Left colon (tissue), 2 donors: ENCODE results near the gene GSTT2B. TPM values are rescaled to one million over a fixed set of nuclear protein-coding genes. Genes with fewer than 3 reads are reported as not detected.
"Not testable (repeated sequence)": the region's sequence is repeated elsewhere in the genome, so short reads cannot be mapped to it uniquely, and the experiment has no call there.

ENCODE experiments used
- ATAC-seq: fragments of 200-7000 bp; cut with Tn5 transposase; one replicate; pipeline ENCODE4 v1.9.1; 2020; ENCODE audit warnings: mild to moderate bottlenecking, moderate library complexity
- DNase-seq, 2 donors: peaks; one replicate each; pipeline ENCODE4 v3.0.0-alpha.2; 2020
- intact Hi-C, 2 donors: fragments of 100-400 bp; cut with DNase I in 1 of 2; cut with micrococcal nuclease in 1 of 2; formaldehyde crosslinking; loops; one replicate each; pipeline versions ENCODE4 v1.11.2 to v1.14.0; 2022; cut with DNase I, micrococcal nuclease
- long read RNA-seq: library from polyadenylated mRNA; unstranded; transcript quantifications from one replicate; pipeline ENCODE4 v2.0.0, GENCODE V29; 2021
- total RNA-seq, 2 donors: library from RNA; stranded (reverse); fragmentation: NEBNext Ultra II Directional; extraction: Animal tissue kit (Norgen Biotek cat#: 25700); gene quantifications; one replicate each; pipeline ENCODE4 v1.2.1, GENCODE V29; 2021
- donor health status: DM: no; HTN: no; CAD: no.
- donor health status: DM: yes; HTN: yes; CAD: no.

GSTT2B gene, protein sequence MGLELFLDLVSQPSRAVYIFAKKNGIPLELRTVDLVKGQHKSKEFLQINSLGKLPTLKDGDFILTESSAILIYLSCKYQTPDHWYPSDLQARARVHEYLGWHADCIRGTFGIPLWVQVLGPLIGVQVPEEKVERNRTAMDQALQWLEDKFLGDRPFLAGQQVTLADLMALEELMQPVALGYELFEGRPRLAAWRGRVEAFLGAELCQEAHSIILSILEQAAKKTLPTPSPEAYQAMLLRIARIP
- total RNA-seq, result under 1 TPM in 1 of 2 donors, not detected in 1; 0.73 TPM
- long read RNA-seq, partial matches to known transcripts, result 0 of 1 reads
- long read RNA-seq, other reads (novel, unspliced or antisense), result 1 of 1 reads

- intact Hi-C loops, DNase-seq: not testable (repeated sequence)
- ATAC-seq, result peak; percentile 70
Observed at GRCh38 chr22:23961084-23961771, at the start of gene GSTT2B. Gene GSTT2B (minus strand): TSS chr22:23961195. CDS start chr22:23961131, 64 bp downstream.

- intact Hi-C loops, result no loop called here
- no peak for ATAC-seq
Observed at GRCh38 chr22:24010018-24010391, 49.0 kb upstream of the GSTT2B start.

GRCh38 chr22:24009227-24010017 is 48.4 kb upstream of the GSTT2B start:
- DNase-seq (no peak), ATAC-seq (no peak)
- intact Hi-C loops, result no loop called here

More at GRCh38 chr22:24010018-24010391, 49.0 kb upstream of the GSTT2B start:
- no peak for DNase-seq

GRCh38 chr22:24008381-24009226 is 47.6 kb upstream of the GSTT2B start:
- DNase-seq (no peak), ATAC-seq (no peak)
- intact Hi-C loops, result no loop called here

GRCh38 chr22:24008022-24008283 is 47.0 kb upstream of the GSTT2B start:
- no peak for ATAC-seq
- intact Hi-C loops, result no loop called here
- DNase-seq, result no peak

GRCh38 chr22:24007253-24008021 is 46.4 kb upstream of the GSTT2B start:
- no peak for DNase-seq
- no peak for ATAC-seq
- intact Hi-C loops, result no loop called here

DNA sequence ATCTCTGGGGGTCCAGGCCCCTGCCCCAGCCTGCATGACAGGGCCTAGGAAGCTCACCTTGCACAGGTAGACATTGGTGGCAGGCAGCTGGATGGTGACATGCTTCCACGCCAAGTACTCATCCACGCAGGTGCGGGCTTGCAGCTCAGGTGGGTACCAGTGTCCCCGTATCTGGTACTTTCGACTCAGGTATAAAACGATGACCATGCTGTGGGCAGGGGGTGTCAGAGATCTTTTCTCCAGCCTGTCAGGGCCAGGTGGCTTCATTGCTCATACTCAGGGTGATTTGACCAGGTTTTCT is 45.9 kb upstream of the GSTT2B start:
- intact Hi-C loops, result no loop called here
- DNase-seq (no peak), ATAC-seq (no peak)

DNA sequence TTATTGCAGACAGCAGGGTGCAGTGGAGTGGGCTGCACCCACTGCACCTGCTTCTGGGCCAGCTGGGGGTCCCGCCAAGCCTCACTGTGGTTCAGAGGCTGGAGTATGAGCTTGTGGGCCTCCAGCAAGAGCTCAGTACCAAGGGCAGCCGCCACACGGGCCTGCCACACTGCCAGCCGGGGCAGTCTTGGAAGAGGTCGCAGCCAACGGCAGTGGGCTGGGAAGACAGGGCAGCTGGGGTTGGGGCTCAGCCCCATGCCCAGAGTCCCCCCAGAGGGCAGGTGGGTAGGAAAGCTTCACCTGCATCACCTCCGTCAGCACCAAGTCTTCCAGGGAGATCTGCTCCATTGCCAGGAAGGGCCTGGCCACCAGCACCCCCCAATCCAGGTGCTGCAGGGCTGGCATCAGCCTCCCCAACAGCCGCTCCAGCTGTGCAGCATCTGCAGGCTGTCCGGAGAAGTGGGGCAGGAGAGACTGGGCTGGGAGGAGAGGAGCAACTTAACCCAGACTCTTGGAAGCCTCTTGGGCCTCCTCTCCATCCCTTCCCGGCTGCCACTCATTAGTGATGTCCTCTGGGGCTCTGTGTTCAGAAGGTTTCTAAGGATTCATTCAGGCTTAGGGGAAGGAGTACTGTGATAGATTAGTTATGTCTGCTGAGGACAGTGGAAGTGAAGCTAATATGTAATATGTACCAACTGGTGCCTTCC is 45.4 kb upstream of the GSTT2B start:
- no peak for DNase-seq
- intact Hi-C loops, result no loop called here
- ATAC-seq, result no peak

DNA sequence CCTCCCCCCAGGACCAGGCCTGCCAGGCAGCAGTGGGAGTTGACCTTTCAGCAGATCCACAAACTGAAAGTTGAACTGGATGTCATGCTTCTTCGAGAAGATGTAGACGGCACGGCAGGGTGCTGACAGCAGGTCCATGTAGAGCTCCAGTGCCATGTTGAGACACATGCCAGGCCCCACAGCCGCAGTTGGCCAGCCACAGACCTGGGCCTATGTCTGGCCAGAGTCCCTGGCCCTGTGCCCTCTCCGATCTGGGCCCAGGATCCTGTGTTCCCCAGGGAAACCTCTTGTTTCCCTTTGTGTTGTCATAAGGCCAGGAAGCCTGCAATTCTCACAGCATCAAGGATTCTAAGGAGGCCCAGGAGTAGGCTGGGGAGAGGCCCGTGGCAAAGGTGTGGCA is 44.2 kb upstream of the GSTT2B start, which contains the start of gene GSTT4:
GSTT4 (minus strand) TSS at position 253 of the 400 bp plus-strand sequence; CDS start at position 156, 97 bp downstream.
- ATAC-seq, result no peak
- intact Hi-C loops, result no loop called here

GRCh38 chr22:24003887-24004286 is 42.9 kb upstream of the GSTT2B start:
- ATAC-seq (no peak), DNase-seq (no peak)
- intact Hi-C loops, result no loop called here

More for the DNA sequence above, 44.2 kb upstream of the GSTT2B start, which contains the start of gene GSTT4:
- DNase-seq, result no peak

DNA sequence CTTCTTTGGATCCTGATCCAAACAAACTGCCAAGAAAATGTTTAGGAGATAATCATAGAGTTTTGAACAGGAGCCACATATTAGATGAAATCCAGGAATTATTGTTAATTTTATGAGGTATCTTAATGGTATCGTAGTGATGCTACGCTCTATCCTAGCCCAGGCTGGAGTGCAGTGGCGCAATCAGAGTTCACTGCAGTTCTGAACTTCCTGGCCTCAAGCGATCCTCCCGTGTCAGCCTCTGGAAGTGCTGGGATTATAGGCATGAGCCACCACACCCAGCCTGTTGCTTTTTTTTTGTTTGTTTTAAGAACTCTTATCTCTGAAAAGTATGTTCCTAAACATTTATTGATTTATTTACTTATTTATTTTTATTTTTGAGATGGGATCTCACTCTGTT is 41.9 kb upstream of the GSTT2B start:
- DNase-seq (no peak), ATAC-seq (peak; percentile 79)
- intact Hi-C loops, result no loop called here

GRCh38 chr22:24002272-24002671 is 41.3 kb upstream of the GSTT2B start:
- intact Hi-C loops, result no loop called here
- no peak for DNase-seq

DNA sequence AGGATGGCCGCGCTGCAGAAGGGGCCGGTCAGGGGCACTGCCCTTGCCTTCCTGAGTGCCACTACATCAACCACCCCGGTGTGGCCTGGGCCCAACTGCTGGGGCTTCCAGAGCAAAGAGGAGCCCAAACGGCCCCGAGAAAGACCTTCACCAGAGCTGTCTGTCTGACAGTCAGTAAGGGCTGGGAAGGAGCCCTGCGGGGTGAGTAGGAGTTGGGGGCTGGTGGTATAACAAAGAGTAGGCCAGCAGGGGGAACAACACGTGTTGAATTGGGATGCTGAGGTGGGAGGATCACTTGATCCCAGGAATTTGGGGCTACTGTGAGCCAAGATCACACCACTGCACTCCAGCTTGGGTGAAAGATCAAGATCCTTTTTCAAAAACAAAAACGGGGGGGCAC is 40.3 kb upstream of the GSTT2B start:
- intact Hi-C loops, result no loop called here
- ATAC-seq (no peak), DNase-seq (no peak)

More at GRCh38 chr22:24002272-24002671, 41.3 kb upstream of the GSTT2B start:
- ATAC-seq, result no peak

DNA sequence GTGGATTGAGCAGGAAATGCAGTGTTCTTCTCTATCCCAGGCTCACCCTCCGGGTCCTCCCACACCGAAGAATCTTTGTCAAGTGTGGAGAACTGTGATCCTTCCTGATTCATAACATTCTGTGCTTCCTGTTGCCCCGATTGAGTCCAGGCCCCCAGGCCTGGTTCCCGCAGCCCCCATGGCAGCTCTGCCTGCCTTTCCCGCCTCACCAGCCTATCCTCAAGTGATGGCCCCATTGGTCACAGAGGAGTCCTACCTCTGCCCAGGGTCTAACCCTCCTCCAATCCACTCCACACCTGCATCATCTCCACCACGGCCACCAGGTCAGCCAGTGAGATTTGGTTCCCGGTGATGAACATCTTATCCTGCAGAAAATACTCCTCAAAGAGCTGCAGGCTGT is 38.8 kb upstream of the GSTT2B start:
- ATAC-seq, intact Hi-C loops, DNase-seq: not testable (repeated sequence)

GRCh38 chr22:23997092-23997491 is 36.1 kb upstream of the GSTT2B start:
- intact Hi-C loops, result no loop called here
- DNase-seq (no peak), ATAC-seq (no peak)

DNA sequence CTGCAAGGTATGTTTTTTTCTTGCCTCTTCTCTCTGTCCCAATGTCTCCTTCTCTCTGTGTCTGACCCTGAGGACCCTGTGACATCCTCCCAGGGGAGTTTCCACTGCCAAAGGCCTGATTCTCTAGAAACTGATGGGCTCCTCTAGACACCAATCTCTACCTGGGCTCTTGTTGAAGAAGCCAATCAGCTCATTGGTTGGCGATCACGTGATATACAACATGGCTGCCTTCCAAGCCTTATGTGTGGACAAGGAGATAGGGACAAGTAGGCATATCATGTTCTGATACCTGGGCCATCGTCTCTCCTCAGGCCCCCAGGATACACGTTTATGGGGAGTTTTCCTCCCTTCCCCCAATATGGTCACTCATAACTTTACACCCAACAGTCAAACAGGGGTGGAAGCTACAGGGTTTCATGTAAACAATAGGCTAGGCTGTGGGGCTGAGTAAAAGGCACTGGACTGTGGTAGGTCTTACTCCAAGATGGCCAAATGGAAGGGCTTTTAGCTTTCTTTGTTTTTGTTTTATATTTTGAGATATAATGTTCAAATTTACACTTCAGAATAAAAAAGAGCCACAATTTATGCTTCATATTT is 32.7 kb upstream of the GSTT2B start:
- ATAC-seq, DNase-seq, intact Hi-C loops: not testable (repeated sequence)

DNA sequence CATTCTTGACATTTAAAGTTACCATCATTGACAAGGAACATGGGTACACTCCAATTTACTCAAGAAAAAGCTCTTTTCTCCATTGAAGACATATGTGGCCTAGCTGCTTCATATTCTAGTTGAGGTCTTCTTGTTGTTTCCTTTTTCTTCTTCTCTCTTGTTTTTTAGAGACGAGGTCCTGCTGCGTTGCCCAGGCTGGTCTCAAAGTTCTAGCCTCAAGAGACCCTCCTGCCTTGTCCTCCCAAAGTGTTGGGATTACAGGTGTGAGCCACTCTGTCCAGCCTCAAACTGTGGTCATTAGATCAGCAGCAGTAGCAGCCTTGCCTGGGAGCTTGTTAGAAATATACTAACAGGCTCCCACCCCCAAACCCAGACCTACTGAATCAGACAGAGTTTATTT is 32.1 kb upstream of the GSTT2B start:
- DNase-seq, intact Hi-C loops, ATAC-seq: not testable (repeated sequence)
